ENCODE measurements around the gene SRA1. TPM values are rescaled to one million over a fixed set of nuclear protein-coding genes. Genes with fewer than 3 reads are reported as not detected.

The SRA1 gene
- total and polyA plus RNA-seq, 4 donors: 12.9 to 41.1 (median 19.8) TPM

DNA sequence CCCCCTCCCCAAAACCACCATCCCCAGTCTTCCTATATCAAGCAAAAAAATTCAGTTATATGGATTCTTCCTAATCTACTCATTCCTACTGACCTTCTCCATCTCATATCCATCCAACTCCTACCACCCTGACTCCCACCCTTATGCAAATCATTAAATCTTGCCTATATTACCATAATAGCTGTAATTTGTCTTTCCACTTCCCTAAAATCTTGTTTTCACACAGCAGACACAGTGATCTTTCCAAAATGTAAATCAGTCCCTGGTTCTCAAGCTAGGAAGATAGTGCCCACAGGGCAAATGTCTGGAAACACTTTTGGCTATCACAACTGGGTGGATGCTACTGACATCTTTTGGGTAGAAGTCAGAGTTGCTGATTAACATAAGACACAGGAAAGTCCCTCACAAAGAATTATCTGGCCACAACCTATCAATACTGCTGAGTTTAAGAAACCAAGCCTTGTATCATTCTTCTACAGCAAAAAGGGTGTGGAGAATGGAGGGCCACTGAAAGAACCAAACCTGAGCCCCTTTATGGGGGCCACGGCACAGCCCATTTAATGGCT lies 1.4 kb downstream of the SRA1 start (continued):
- TF ChIP-seq, protein P1, sequence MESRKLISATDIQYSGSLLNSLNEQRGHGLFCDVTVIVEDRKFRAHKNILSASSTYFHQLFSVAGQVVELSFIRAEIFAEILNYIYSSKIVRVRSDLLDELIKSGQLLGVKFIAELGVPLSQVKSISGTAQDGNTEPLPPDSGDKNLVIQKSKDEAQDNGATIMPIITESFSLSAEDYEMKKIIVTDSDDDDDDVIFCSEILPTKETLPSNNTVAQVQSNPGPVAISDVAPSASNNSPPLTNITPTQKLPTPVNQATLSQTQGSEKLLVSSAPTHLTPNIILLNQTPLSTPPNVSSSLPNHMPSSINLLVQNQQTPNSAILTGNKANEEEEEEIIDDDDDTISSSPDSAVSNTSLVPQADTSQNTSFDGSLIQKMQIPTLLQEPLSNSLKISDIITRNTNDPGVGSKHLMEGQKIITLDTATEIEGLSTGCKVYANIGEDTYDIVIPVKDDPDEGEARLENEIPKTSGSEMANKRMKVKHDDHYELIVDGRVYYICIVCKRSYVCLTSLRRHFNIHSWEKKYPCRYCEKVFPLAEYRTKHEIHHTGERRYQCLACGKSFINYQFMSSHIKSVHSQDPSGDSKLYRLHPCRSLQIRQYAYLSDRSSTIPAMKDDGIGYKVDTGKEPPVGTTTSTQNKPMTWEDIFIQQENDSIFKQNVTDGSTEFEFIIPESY (IDR thresholded peaks at IDR 0.05): no peak
- TF ChIP-seq HNF4A (conservative IDR thresholded peaks at IDR 0.05) (no peak), TAF1 (conservative IDR thresholded peaks at IDR 0.05) (no peak), SP1 (IDR thresholded peaks at IDR 0.05) (no peak)

DNA sequence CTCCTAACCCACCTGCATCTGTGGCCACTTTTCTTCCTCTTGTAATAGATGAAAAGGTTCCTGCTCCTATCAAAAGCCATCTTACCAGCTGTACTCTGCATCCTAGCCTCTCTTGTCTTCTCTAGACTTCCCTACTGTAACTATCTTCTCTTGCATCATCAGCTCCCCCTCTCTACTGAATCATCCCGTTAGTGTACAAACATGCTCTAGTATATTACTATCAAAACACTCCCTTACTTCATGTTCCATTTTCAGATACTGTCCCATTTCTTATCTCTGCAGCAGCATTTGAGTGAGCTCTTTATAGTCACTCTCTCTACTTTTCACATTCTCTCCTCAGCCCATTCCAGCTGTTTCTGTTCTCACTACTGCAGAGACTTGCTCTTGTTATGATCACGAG lies 2.8 kb downstream of the SRA1 start:
- peaks cover 0 to 18% (median 15%) of the 10 kb centered on the region in 4 donors for H3K36me3 ChIP-seq (ENCODE audit: control insufficient read depth in 4 of 4, insufficient read depth in 3 of 4, low read depth in 1 of 4, low read length in 3 of 4)
- no peak overlapping the region for H3K9ac ChIP-seq (ENCODE audit: low read depth in 1 of 2, low read length in 2 of 2)
- H3K4me3 ChIP-seq (ENCODE audit: low read depth in 1 of 3, low read length in 3 of 3): no peak overlapping the region
- H3K9me3 ChIP-seq (ENCODE audit: control insufficient read depth in 4 of 4, low read length in 3 of 4): no peaks in the 10 kb centered on the region
- TF ChIP-seq EGR1 (IDR thresholded peaks at IDR 0.05; ENCODE audit: low read depth in 2 of 2) (no peak), HNF4G (IDR thresholded peaks at IDR 0.05) (no peak), FOXA2 (IDR thresholded peaks at IDR 0.05) (no peak), JUND (IDR thresholded peaks at IDR 0.05) (no peak), NR2F2 (IDR thresholded peaks at IDR 0.05) (no peak), TAF1 (conservative IDR thresholded peaks at IDR 0.05) (no peak), HNF4A (conservative IDR thresholded peaks at IDR 0.05) (no peak), SP1 (IDR thresholded peaks at IDR 0.05) (no peak)
- TF ChIP-seq, protein P2, sequence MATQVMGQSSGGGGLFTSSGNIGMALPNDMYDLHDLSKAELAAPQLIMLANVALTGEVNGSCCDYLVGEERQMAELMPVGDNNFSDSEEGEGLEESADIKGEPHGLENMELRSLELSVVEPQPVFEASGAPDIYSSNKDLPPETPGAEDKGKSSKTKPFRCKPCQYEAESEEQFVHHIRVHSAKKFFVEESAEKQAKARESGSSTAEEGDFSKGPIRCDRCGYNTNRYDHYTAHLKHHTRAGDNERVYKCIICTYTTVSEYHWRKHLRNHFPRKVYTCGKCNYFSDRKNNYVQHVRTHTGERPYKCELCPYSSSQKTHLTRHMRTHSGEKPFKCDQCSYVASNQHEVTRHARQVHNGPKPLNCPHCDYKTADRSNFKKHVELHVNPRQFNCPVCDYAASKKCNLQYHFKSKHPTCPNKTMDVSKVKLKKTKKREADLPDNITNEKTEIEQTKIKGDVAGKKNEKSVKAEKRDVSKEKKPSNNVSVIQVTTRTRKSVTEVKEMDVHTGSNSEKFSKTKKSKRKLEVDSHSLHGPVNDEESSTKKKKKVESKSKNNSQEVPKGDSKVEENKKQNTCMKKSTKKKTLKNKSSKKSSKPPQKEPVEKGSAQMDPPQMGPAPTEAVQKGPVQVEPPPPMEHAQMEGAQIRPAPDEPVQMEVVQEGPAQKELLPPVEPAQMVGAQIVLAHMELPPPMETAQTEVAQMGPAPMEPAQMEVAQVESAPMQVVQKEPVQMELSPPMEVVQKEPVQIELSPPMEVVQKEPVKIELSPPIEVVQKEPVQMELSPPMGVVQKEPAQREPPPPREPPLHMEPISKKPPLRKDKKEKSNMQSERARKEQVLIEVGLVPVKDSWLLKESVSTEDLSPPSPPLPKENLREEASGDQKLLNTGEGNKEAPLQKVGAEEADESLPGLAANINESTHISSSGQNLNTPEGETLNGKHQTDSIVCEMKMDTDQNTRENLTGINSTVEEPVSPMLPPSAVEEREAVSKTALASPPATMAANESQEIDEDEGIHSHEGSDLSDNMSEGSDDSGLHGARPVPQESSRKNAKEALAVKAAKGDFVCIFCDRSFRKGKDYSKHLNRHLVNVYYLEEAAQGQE (IDR thresholded peaks at IDR 0.05): no peak
- TF ChIP-seq, protein P3, sequence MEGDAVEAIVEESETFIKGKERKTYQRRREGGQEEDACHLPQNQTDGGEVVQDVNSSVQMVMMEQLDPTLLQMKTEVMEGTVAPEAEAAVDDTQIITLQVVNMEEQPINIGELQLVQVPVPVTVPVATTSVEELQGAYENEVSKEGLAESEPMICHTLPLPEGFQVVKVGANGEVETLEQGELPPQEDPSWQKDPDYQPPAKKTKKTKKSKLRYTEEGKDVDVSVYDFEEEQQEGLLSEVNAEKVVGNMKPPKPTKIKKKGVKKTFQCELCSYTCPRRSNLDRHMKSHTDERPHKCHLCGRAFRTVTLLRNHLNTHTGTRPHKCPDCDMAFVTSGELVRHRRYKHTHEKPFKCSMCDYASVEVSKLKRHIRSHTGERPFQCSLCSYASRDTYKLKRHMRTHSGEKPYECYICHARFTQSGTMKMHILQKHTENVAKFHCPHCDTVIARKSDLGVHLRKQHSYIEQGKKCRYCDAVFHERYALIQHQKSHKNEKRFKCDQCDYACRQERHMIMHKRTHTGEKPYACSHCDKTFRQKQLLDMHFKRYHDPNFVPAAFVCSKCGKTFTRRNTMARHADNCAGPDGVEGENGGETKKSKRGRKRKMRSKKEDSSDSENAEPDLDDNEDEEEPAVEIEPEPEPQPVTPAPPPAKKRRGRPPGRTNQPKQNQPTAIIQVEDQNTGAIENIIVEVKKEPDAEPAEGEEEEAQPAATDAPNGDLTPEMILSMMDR (IDR thresholded peaks at IDR 0.05; ENCODE audit: low read depth, low read length, missing input control): no peak
- TF ChIP-seq, protein P4, sequence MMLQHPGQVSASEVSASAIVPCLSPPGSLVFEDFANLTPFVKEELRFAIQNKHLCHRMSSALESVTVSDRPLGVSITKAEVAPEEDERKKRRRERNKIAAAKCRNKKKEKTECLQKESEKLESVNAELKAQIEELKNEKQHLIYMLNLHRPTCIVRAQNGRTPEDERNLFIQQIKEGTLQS (IDR thresholded peaks at IDR 0.05): no peak
- WGBS: 56% methylated on average over 2 of the region's 2 CpGs
- H3K27ac ChIP-seq (ENCODE audit: low read depth in 1 of 2, low read length in 2 of 2): no peak overlapping the region
- peaks cover 5 to 39% (median 36%) of the 10 kb centered on the region in 4 donors for H3K4me1 ChIP-seq (ENCODE audit: control insufficient read depth in 4 of 4, insufficient read depth in 4 of 4, low read length in 3 of 4)
- no peak for DNase-seq (ENCODE audit: low spot score)
- no peaks in the 10 kb centered on the region for H3K27me3 ChIP-seq (ENCODE audit: control insufficient read depth in 4 of 4, insufficient read depth in 4 of 4, low read length in 3 of 4)

DNA sequence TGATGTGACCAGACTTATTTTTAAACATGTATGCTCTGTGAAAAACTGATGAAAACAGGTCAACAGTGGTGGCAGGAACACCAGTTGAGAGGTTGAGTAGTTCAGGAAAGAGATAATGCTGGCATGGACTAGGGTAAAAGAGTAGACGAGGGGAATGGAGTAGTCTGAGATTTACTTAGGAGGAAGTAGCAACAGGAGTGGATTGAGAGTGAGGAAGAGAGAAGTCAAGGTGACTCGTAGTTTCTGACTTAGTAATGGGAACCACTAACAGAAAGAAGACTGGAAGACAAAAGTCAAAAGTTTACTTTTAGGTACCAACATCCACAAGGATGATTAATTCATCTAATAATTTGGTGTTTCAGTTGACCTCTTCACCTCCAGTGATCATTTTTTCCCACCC lies 3.6 kb downstream of the SRA1 start:
- no peaks in the 10 kb centered on the region for H3K27me3 ChIP-seq (ENCODE audit: control insufficient read depth in 4 of 4, insufficient read depth in 4 of 4, low read length in 3 of 4)
- peaks cover 0 to 18% (median 15%) of the 10 kb centered on the region in 4 donors for H3K36me3 ChIP-seq (ENCODE audit: control insufficient read depth in 4 of 4, insufficient read depth in 3 of 4, low read depth in 1 of 4, low read length in 3 of 4)
- H3K9ac ChIP-seq (ENCODE audit: low read depth in 1 of 2, low read length in 2 of 2): no peak overlapping the region
- 81% methylated on average over 2 of the region's 2 CpGs for WGBS
- no peak overlapping the region for H3K4me3 ChIP-seq (ENCODE audit: low read depth in 1 of 3, low read length in 3 of 3)
- TF ChIP-seq FOXA2 (IDR thresholded peaks at IDR 0.05): no peak
- TF ChIP-seq NR2F2 (IDR thresholded peaks at IDR 0.05): no peak
- TF ChIP-seq SP1 (IDR thresholded peaks at IDR 0.05): no peak
- TF ChIP-seq HNF4G (IDR thresholded peaks at IDR 0.05): no peak
- TF ChIP-seq JUND (IDR thresholded peaks at IDR 0.05): no peak
- no peak for TF ChIP-seq GABPA (IDR thresholded peaks at IDR 0.05 in 1 of 2, conservative IDR thresholded peaks at IDR 0.05 in 1 of 2)
- TF ChIP-seq FOXA1 (IDR thresholded peaks at IDR 0.05): no peak
- TF ChIP-seq HNF4A (conservative IDR thresholded peaks at IDR 0.05): no peak
- TF ChIP-seq YY1 (IDR thresholded peaks at IDR 0.05): no peak
- TF ChIP-seq, protein P3 (IDR thresholded peaks at IDR 0.05; ENCODE audit: low read depth, low read length, missing input control): no peak
- TF ChIP-seq TAF1 (conservative IDR thresholded peaks at IDR 0.05): no peak
- TF ChIP-seq, protein P1 (IDR thresholded peaks at IDR 0.05): no peak
- peaks cover 5 to 39% (median 36%) of the 10 kb centered on the region in 4 donors for H3K4me1 ChIP-seq (ENCODE audit: control insufficient read depth in 4 of 4, insufficient read depth in 4 of 4, low read length in 3 of 4)
- no peak for DNase-seq (ENCODE audit: low spot score)
- H3K27ac ChIP-seq (ENCODE audit: low read depth in 1 of 2, low read length in 2 of 2): peak overlapping the region in 1 of 2 donors; percentile 30
- H3K9me3 ChIP-seq (ENCODE audit: control insufficient read depth in 4 of 4, low read length in 3 of 4): no peaks in the 10 kb centered on the region
